HG03457 (cell line): ENCODE measurements around the gene SEMA3B.
"Not testable (repeated sequence)": the region's sequence is repeated elsewhere in the genome, so short reads cannot be mapped to it uniquely, and the experiment has no call there.

Source experiments
- ATAC-seq: cut with Tn5 transposase; IDR thresholded peaks from one replicate; pipeline ENCODE4 v1.9.1; 2021; ENCODE audit warnings: moderate number of reproducible peaks; ENCODE audit not compliant: unreplicated experiment

Gene SEMA3B

DNA sequence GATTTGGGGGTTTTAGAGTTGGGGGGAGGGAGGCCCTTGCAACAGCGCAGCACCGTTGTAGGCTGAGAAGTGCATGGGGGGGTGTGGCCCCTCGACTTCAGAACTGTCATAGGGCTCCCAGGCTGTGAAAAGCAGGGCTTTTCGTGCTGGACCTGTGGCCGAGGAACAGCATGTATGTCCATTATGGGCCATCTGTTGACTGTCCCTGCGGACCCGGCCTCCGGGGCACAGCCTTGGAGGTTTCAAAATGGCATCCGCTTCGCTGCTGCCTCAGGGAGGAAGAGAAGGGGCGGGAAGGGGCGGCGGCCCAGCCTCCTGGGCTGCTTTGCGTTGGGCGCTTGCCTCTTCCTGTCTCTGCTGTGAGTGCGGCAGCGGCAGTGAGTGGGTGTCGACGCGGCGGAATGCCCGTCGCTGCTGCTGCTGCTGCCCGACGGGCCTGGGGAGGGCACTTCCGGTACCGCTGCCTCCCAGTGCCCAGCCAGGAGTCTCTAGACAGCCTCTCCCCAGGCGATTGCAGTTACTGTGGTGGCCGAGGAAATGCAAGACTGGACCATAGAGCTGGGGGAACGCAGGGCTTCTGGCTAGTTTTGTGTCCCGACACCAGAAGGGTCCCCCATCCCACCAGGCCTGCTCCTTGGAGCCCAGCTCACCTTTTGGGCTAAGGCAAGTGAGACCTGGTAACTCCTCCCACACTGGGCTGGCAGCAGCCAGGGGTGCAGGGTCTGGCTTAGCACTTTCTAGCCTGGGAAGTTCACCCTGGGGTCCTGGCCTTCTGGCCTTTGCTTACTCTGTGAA lies 31.0 kb upstream of the SEMA3B start:
- no peak for ATAC-seq

- no peak for ATAC-seq
Observed at GRCh38 chr3:50238549-50239026, 30.4 kb upstream of the SEMA3B start.

GRCh38 chr3:50239649-50240048 lies 29.3 kb upstream of the SEMA3B start:
- ATAC-seq, result no peak

DNA sequence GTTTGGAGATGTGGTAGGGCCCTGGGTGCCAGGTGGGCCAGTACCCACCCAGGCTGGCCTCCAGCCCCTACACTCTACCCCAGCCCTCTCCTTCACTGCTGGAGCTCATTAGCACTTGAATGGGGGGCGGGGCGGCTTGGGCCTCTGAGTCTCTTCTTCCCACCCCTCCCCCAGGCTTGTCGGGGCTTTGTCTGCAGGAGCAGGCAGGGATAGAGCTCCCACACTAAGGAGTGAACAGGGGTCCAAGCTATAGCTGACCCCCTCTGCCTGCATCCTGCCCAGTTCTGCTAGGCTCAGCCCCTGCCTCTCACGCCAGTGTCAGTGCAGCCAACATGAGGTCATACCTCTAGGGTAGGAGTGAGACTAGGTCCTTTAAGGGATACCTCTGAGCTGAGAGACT lies 27.8 kb upstream of the SEMA3B start:
- no peak for ATAC-seq

GRCh38 chr3:50241713-50242380 lies 27.1 kb upstream of the SEMA3B start:
- no peak for ATAC-seq

DNA sequence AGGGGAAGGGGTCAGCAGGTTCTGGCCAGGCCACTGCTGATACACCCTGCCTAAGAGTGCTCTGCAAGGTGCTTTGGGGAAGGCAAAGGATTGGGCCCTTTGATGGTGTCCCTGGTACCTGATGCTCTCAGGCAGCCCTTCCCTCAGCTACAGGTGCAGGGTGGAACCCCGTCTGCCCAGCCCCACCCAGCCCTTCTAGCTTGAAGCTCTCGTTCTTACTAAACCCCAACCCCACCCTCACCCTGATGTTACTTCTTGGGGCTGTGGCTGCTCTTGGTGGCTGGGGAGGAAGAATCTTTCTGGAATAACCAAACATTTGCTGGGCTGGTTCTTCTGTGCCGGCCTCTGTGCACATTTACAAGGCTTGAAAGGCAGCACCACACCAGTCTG lies 26.6 kb upstream of the SEMA3B start:
- ATAC-seq, result no peak

GRCh38 chr3:50242851-50243542 lies 25.9 kb upstream of the SEMA3B start:
- no peak for ATAC-seq

DNA sequence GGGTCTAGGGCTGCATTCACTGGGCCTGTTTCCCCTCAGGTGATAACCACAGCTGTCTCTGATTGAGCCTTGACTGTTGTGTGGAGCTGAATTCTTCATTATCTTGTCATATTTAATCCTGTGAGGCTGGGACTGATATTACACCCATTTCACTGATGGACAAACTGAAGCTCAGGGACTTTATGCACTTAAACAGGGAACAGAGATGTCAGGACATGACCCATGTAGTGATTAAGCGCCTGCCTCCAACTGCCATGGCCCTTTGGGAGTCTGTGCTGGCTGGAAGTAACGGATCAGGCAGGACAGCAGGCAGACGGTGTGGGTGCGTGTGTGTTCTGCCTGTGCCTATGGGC lies 25.4 kb upstream of the SEMA3B start:
- ATAC-seq, result no peak

DNA sequence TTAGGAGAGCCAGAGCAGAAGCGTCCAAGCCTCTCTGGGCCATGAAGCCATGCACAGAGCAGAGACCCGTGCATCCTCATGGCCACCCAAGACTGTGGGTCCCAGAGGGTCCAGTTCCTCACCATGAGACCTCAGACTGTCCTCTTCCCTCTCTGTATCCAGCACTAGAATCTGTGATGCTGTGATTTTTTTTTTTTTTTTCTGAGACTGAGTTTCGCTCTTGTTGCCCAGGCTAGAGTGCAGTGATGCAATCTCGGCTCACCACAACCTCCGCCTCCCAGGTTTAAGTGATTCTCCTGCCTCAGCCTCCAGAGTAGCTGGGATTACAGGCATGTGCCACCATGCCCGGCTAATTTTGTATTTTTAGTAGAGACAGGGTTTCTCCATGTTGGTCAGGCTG lies 24.1 kb upstream of the SEMA3B start:
- ATAC-seq, result not testable (repeated sequence)

DNA sequence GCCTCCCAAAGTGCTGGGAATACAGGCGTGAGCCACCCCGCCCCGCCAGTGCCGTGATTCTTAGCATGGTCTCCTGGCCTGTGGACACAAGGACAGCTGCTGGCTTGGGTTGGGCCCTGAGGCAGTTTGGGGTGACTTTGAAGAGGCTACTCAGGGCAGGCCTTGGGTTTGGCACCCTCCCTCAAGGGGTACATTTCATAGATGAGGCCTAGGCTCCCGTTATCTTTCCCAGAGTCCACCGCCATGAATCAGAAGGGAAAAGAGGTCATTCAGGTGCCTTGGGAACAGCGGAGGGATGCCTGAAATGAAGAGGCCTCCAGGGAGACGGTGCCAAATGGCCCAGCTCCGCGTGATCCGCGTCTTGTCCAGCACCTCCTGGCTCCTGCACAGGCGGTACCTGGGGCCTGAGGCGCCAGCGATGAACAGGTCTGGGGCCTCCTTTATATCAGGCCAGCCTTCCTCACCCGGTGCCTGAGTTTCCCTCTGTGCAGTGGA lies 23.6 kb upstream of the SEMA3B start:
- ATAC-seq, result no peak

GRCh38 chr3:50245831-50246516 lies 23.0 kb upstream of the SEMA3B start:
- ATAC-seq, result no peak

DNA sequence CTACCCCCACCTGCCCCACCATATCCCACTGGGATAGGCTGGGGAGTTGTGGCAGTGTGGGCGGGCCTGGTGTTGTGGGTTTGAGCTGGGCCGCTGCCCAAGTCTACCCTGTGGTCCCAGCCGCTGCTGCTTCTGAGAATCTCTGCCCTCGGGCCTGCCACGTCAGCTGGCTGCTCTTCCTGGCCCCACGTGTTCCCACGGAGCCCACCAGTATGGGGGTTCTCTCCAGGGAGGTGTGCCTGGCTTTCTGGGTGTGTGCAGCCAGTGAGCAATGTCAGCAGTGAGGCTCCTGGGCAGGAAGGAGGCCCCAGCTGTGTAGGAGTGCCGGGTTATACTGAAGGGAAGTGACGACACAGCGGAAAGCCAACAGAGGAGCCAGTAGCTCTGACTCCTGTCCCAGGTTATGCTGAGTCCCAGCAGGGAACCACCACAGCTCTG lies 22.4 kb upstream of the SEMA3B start:
- no peak for ATAC-seq

DNA sequence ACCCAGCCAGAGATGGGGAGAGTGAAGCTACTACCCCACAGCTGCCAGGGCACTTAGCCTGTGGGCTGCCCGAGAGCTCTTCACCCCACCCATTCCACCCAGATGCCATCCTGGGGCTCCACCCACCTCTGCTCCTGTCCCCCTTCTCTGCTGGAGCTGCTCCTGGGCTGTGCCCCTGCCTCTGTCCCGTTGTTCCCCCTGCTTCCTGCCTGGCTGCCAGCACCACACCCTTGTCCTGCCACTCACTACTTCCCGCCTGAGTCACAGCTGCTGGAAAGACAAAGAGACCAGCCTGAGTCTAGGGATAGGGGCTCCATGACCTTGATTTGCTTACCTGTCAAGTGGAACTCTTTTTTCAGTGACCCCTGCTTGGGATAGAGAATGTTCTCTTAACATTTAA lies 20.6 kb upstream of the SEMA3B start:
- no peak for ATAC-seq

DNA sequence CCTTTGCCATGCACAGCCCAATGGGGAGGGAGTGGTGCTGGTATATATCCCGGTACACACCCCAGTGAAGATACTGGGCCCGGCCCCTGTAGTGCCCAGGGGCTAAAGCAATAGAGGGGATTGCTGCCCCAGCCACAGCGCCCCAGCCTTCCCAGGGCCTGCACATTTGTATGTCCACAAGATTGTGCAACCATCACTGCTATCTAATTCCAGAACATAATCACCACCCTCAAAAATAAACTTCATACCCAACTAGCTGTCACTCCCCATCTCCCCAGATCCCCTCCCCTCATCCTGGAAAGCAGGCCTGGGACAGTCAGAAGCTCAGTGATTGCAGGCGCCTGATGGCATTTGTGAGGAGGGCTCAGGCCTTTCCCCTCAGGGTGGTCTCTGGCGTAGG lies 19.5 kb upstream of the SEMA3B start:
- no peak for ATAC-seq

- no peak for ATAC-seq
Observed at GRCh38 chr3:50250514-50250913, 18.4 kb upstream of the SEMA3B start.

DNA sequence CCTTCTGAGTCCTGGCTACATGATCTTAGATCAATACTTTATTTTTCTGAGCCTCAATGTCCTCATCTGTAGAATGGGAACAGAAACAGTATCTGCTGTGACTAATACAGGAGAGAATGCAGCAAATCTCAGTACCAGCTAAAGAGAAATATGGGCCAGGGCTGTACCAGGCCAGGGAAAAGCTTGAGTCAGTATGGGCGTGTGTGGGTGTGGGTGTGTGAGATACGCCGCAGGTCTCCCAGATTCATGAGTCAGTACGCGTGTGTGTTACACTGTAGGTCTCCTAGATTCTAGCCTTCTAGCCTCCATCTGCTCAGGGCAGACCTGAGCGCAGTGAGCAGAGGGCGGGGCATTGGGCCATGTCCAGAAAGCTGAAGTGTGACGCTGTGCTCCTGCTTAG lies 17.7 kb upstream of the SEMA3B start:
- no peak for ATAC-seq

DNA sequence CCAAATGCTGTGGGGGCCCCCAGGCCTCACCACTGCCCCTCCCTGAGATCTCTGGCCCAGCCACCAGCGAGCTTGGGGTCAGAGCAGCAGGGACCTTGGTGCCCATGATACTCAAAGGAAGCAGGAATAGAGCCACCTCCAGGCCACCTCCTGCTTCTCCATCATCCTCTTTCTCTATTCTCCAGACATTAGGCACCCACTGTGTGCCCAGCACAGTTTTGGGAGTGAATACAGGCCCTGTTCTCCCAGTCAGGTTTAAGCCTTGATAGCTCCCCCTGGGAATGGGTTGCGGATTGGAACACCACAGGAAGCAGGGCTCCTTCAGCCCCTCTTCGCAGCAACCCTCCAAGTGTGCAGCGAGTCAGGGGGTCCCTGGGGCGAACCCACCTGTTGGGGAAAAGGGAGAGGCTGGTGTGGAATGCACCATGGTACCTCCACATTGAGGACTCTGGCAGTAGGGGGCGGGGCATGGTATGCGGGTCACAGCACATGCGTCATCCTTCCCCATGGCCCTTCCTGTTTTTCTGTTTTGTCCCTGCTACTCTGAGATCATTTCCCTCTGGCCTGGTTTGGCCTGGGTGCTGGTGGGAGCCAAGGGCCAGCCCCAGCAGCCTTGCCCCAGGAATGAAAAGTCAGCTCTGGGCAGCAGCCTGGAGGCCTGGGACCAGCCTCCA lies 14.2 kb upstream of the SEMA3B start:
- ATAC-seq, result no peak

DNA sequence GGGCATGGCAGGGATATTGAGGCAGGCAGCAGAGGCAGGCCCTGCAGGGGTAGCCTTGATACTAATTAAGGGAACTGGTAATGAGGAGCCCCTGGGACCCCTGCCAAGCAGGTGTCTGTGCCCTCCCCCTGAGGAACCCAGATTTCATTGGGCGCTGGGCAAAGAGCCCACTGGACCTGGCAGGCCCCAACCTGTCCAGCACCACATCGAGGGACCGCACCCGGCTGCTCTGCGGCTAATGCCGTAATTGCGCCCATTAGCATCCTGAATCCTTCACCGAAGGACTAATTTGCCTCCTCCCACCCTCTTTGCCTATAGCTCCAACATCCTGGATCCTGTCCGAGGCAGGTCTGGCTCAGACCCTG lies 13.7 kb upstream of the SEMA3B start:
- no peak for ATAC-seq

GRCh38 chr3:50256978-50257890 lies 11.7 kb upstream of the SEMA3B start:
- no peak for ATAC-seq
